ENCODE measurements around the gene TNFRSF13B.
"Not testable (repeated sequence)": the region's sequence is repeated elsewhere in the genome, so short reads cannot be mapped to it uniquely, and the experiment has no call there.

TNFRSF13B gene

GRCh38 chr17:16987066-16987829, 15.3 kb upstream of the TNFRSF13B start:
- DNase-seq (no peak), ATAC-seq (replicated peaks) (no peak)
- H3K27me3 Mint-ChIP-seq: no peaks in the 10 kb centered on the region
- H3K4me1 Mint-ChIP-seq (ENCODE audit: low read depth in 2 of 2): peaks cover 34 to 40% of the 10 kb centered on the region in 2 donors
- H3K27ac Mint-ChIP-seq: peak overlapping the region; percentile 88 to 94
- H3K9me3 Mint-ChIP-seq: no peaks in the 10 kb centered on the region
- no peaks in the 10 kb centered on the region for H3K36me3 Mint-ChIP-seq (ENCODE audit: insufficient read depth)
- no peak overlapping the region for H3K4me3 Mint-ChIP-seq

GRCh38 chr17:16986391-16986790, 14.5 kb upstream of the TNFRSF13B start:
- H3K4me1 Mint-ChIP-seq (ENCODE audit: low read depth in 2 of 2): peaks cover 32 to 35% of the 10 kb centered on the region in 2 donors
- peak overlapping the region; percentile 80 to 88 for H3K27ac Mint-ChIP-seq
- H3K9me3 Mint-ChIP-seq: no peaks in the 10 kb centered on the region

DNA sequence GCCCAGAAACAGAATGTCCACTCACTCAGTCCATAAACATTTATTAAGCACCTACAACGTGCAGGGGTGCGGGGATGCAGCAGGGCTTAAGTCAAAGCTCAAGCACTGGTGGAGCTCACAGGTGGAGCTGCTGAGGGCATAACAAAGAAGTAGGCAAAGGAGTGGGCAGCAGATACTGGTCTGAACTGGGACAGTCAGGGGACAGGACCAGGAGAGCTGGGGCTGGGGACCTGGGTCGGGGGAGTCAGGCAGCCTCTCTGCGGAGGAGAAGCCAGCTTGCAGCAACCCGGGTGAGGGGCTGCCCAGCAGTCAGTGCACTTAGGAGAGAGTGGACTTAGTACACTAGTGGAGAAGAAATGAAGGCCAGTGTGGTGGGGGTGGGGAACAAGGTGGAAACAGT, 10.0 kb upstream of the TNFRSF13B start:
- H3K9me3 Mint-ChIP-seq: no peaks in the 10 kb centered on the region
- H3K4me3 Mint-ChIP-seq: no peak overlapping the region
- peaks cover 0 to 9% of the 10 kb centered on the region in 2 donors for H3K27me3 Mint-ChIP-seq
- H3K27ac Mint-ChIP-seq: no peak overlapping the region
- H3K36me3 Mint-ChIP-seq (ENCODE audit: insufficient read depth): no peaks in the 10 kb centered on the region
- no peak for DNase-seq
- no peaks in the 10 kb centered on the region for H3K4me1 Mint-ChIP-seq (ENCODE audit: low read depth in 2 of 2)
- no peak for ATAC-seq (replicated peaks)

More at GRCh38 chr17:16986391-16986790, 14.5 kb upstream of the TNFRSF13B start:
- no peak for ATAC-seq (replicated peaks)
- Mint-ChIP-seq H3K36me3 (ENCODE audit: insufficient read depth) (no peaks in the 10 kb centered on the region), H3K4me3 (no peak overlapping the region), H3K27me3 (peaks cover 0 to 2% of the 10 kb centered on the region in 2 donors)
- DNase-seq: no peak

DNA sequence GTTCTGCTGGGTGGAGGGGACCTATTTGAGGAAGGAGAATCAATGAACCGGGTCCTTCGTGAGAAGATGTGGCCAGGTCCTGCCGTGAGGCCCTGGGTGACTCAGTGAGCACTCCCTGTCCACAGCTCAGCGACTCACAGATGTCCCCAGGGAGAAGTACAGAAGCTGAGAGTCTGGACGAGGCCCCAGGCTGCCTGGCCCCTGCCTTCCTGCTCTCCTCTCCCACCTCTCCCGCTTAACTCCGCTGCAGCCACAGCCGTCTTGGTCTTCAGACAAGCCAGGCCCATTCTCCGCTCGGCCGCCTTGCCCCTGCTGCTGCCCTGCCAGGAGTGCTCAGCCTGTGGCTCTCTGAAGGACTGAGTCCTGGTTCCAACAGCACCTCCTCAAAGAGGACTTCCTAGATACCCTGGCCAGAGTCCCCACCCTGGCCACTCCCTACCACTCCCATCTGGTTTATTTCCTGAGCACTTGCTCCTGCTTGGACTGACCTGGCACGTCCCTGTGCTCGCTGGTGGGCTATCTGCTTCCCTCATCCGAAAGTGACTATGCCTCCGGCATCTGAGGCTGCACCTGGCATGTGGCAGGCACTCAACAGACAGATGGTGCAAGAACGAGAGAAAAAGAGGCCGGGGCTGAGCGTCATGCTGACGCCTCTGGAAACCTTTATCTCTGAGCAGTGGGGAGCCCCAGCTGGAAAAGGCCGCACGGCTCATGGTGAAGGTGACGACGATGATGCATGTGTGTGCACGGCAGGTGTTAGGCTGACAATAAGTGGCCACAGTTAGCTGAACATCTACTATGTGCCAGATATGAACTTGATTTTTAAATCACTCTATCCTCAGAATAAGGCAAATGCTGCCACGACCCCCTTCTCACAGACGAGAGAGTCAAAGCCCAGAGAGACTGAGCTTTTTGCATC, 9.2 kb upstream of the TNFRSF13B start:
- Mint-ChIP-seq H3K36me3 (ENCODE audit: insufficient read depth) (no peaks in the 10 kb centered on the region), H3K4me1 (ENCODE audit: low read depth in 2 of 2) (peaks cover under 1 to 3% of the 10 kb centered on the region in 2 donors), H3K9me3 (no peaks in the 10 kb centered on the region), H3K27ac (no peak overlapping the region), H3K4me3 (no peak overlapping the region), H3K27me3 (peaks cover 0 to 9% of the 10 kb centered on the region in 2 donors)
- ATAC-seq (replicated peaks) (no peak), DNase-seq (no peak)

- H3K4me3 Mint-ChIP-seq: no peak overlapping the region
- H3K9me3 Mint-ChIP-seq: no peaks in the 10 kb centered on the region
- H3K27ac Mint-ChIP-seq: no peak overlapping the region
- H3K4me1 Mint-ChIP-seq (ENCODE audit: low read depth in 2 of 2): peaks cover 4% of the 10 kb centered on the region in 2 donors
- ATAC-seq (replicated peaks) (no peak), DNase-seq (no peak)
- H3K36me3 Mint-ChIP-seq (ENCODE audit: insufficient read depth): no peaks in the 10 kb centered on the region
- peaks cover 0 to 9% of the 10 kb centered on the region in 2 donors for H3K27me3 Mint-ChIP-seq
These were observed 8.1 kb upstream of the TNFRSF13B start for GRCh38 chr17:16980061-16980460.

DNA sequence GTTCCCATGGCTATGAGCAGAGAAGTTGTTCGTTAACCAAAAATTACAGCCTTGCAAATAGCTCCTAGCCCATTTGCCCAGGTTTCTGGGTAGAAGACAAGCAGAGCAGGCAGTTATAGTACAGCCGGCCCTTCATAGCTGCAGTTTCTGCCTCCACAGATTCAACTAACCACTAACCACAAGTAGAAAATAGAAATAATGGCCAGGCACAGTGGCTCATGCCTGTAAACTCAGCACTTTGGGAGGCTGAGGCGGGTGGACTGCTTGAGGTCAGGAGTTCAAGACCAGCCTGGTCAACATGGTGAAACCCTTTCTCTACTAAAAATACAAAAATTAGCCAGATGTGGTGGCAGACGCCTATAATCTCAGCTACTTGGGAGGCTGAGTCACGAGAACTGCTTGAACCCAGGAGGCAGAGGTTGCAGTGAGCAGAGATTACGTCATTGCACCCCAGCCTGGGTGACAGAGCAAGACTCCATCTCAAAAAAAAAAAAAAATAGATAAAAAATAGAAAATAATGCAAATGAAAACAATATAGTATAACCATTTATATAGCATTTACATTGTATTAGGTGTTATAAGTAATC, 7.4 kb upstream of the TNFRSF13B start:
- H3K9me3 Mint-ChIP-seq; H3K4me3 Mint-ChIP-seq; DNase-seq; H3K27ac Mint-ChIP-seq; ATAC-seq (replicated peaks); H3K4me1 Mint-ChIP-seq (ENCODE audit: low read depth in 2 of 2); H3K27me3 Mint-ChIP-seq; H3K36me3 Mint-ChIP-seq (ENCODE audit: insufficient read depth): not testable (repeated sequence)

DNA sequence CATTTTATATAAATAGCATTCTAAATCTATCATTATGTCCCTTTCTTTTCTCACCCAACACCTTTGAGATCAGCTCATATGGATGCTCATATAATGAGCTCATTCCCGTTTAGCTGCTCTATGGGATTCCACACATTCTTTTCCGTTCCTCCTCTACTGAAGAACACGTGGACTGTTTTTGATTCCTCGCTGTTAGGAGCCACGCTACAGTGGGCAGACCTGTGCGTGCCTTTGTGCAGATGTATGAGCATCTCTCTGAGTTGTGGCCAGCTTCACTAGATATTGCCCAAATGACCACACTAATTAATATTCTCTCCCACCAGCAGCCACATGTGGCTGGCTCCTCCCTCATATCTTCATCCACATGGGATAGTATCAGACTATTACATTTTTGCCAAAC, 6.0 kb upstream of the TNFRSF13B start:
- Mint-ChIP-seq H3K4me1 (ENCODE audit: low read depth in 2 of 2) (peaks cover 4% of the 10 kb centered on the region in 2 donors), H3K9me3 (no peaks in the 10 kb centered on the region), H3K36me3 (ENCODE audit: insufficient read depth) (no peaks in the 10 kb centered on the region), H3K27me3 (peaks cover 0 to 9% of the 10 kb centered on the region in 2 donors), H3K27ac (no peak overlapping the region), H3K4me3 (no peak overlapping the region)
- DNase-seq: no peak
- ATAC-seq (replicated peaks): no peak

GRCh38 chr17:16976725-16977550, 5.0 kb upstream of the TNFRSF13B start:
- no peak for ATAC-seq (replicated peaks)
- no peak for DNase-seq
- Mint-ChIP-seq H3K4me3 (no peak overlapping the region), H3K27ac (peak overlapping the region in 1 of 2 donors; percentile 36), H3K27me3 (peaks cover 0 to 9% of the 10 kb centered on the region in 2 donors), H3K36me3 (ENCODE audit: insufficient read depth) (no peaks in the 10 kb centered on the region), H3K4me1 (ENCODE audit: low read depth in 2 of 2) (peaks cover 4% of the 10 kb centered on the region in 2 donors), H3K9me3 (no peaks in the 10 kb centered on the region)

DNA sequence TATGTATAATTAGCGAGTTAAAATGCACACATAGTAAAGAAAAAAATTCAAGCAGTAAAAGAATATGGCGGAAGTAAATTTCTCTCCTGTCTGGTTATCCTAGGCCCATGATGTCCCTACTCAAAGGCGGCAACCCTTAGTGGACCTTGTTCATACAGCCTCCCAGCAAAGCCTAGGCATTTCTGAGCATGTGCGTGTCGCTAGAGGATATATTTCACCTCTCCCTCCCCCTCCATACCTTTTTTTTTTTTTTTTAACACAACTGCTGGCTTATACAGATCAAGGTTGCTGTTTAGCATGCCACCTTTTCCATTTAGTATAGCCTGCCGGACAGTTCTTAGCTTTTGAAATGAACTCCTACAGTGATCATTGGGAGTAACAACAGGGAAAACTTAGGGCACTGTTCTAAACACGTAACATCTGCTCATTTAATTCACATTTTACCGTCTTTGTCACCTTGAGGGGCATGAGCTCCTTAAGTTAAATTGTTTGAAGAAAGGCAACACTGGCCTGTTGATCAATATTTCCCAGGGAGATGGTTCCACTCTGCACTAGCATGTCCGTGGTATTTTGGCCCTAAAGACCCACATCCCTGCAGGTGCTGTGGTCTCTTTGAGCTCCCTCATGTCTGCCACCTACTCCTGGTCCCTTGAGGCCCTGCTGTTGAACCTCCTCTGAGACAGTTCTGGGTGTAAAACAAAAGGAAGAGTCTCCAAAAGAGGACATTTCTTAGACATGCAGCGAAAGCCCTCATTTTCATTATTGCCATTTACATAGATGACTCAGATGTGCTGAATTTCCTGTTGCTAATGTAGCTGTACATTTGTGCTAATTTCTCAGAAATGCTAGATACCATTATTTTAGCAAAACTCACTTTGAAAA, 4.1 kb upstream of the TNFRSF13B start:
- peaks cover 0 to 3% of the 10 kb centered on the region in 2 donors for H3K27me3 Mint-ChIP-seq
- H3K9me3 Mint-ChIP-seq: no peaks in the 10 kb centered on the region
- H3K4me1 Mint-ChIP-seq (ENCODE audit: low read depth in 2 of 2): peaks cover 4% of the 10 kb centered on the region in 2 donors
- ATAC-seq (replicated peaks) (no peak), DNase-seq (no peak)
- no peaks in the 10 kb centered on the region for H3K36me3 Mint-ChIP-seq (ENCODE audit: insufficient read depth)
- H3K27ac Mint-ChIP-seq: peak overlapping the region in 1 of 2 donors; percentile 63
- no peak overlapping the region for H3K4me3 Mint-ChIP-seq

DNA sequence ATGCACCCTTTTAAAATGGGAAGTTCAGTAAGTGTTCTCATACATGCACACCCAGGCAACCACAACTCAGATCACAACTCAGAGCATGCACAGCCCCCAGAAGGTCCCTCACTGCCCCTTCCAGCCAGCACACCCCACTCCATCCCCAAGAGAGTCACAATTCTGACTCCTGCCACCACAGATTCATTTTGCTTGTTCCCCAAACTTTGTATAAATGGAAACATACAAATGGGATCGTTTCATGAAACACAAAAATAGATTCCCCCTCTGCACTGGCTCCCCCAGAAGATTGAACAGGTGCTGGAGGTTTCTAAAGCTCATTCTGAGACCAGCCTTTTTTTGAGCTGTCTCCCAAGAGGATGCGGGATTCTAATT, 3.3 kb upstream of the TNFRSF13B start:
- H3K9me3 Mint-ChIP-seq: no peaks in the 10 kb centered on the region
- no peaks in the 10 kb centered on the region for H3K27me3 Mint-ChIP-seq
- H3K4me1 Mint-ChIP-seq (ENCODE audit: low read depth in 2 of 2): peaks cover 4% of the 10 kb centered on the region in 2 donors
- no peak overlapping the region for H3K4me3 Mint-ChIP-seq
- peak overlapping the region in 1 of 2 donors; percentile 63 for H3K27ac Mint-ChIP-seq
- DNase-seq (no peak), ATAC-seq (replicated peaks) (no peak)
- no peaks in the 10 kb centered on the region for H3K36me3 Mint-ChIP-seq (ENCODE audit: insufficient read depth)

GRCh38 chr17:16974569-16975276, 2.8 kb upstream of the TNFRSF13B start:
- Mint-ChIP-seq H3K27ac (peak overlapping the region in 1 of 2 donors; percentile 63), H3K4me1 (ENCODE audit: low read depth in 2 of 2) (peaks cover 4% of the 10 kb centered on the region in 2 donors), H3K9me3 (no peaks in the 10 kb centered on the region), H3K36me3 (ENCODE audit: insufficient read depth) (no peaks in the 10 kb centered on the region), H3K4me3 (no peak overlapping the region), H3K27me3 (peaks cover 0 to 2% of the 10 kb centered on the region in 2 donors)
- DNase-seq (no peak), ATAC-seq (replicated peaks) (no peak)
